ENCODE results near the gene CFAP77.

The CFAP77 gene

GRCh38 chr9:132539096-132539495 lies 129.1 kb downstream of the CFAP77 start:
- Mint-ChIP-seq H3K27me3 (no peaks in the 10 kb centered on the region), H3K4me1 (ENCODE audit: low read depth) (no peaks in the 10 kb centered on the region), H3K27ac (no peak overlapping the region), H3K4me3 (no peak overlapping the region), H3K9me3 (no peaks in the 10 kb centered on the region), H3K36me3 (ENCODE audit: low read depth) (no peaks in the 10 kb centered on the region)
- intact Hi-C loops (cut with micrococcal nuclease), result no loop called here

GRCh38 chr9:132541051-132541450 lies 131.0 kb downstream of the CFAP77 start:
- Mint-ChIP-seq H3K36me3 (ENCODE audit: low read depth) (no peaks in the 10 kb centered on the region), H3K27me3 (peaks cover 15% of the 10 kb centered on the region), H3K4me1 (ENCODE audit: low read depth) (no peaks in the 10 kb centered on the region), H3K27ac (no peak overlapping the region), H3K4me3 (no peak overlapping the region), H3K9me3 (no peaks in the 10 kb centered on the region)
- intact Hi-C loops (cut with micrococcal nuclease), result no loop called here

- intact Hi-C loops (cut with micrococcal nuclease), result no loop called here
- Mint-ChIP-seq H3K27me3 (peaks cover 22% of the 10 kb centered on the region), H3K9me3 (no peaks in the 10 kb centered on the region), H3K36me3 (ENCODE audit: low read depth) (no peaks in the 10 kb centered on the region), H3K4me1 (ENCODE audit: low read depth) (no peaks in the 10 kb centered on the region), H3K4me3 (no peak overlapping the region), H3K27ac (no peak overlapping the region)
Observed at GRCh38 chr9:132541870-132542830, 132.1 kb downstream of the CFAP77 start.

GRCh38 chr9:132543251-132543650 lies 133.2 kb downstream of the CFAP77 start:
- Mint-ChIP-seq H3K27me3 (peaks cover 23% of the 10 kb centered on the region), H3K9me3 (no peaks in the 10 kb centered on the region), H3K27ac (no peak overlapping the region), H3K4me3 (no peak overlapping the region), H3K4me1 (ENCODE audit: low read depth) (no peaks in the 10 kb centered on the region), H3K36me3 (ENCODE audit: low read depth) (no peaks in the 10 kb centered on the region)
- intact Hi-C loops (cut with micrococcal nuclease), result no loop called here

- intact Hi-C loops (cut with micrococcal nuclease), result no loop called here
- H3K4me1 Mint-ChIP-seq (ENCODE audit: low read depth), result no peaks in the 10 kb centered on the region
- no peaks in the 10 kb centered on the region for H3K36me3 Mint-ChIP-seq (ENCODE audit: low read depth)
- H3K27ac Mint-ChIP-seq, result no peak overlapping the region
- H3K27me3 Mint-ChIP-seq, result peaks cover 23% of the 10 kb centered on the region
- H3K4me3 Mint-ChIP-seq, result no peak overlapping the region
- H3K9me3 Mint-ChIP-seq, result no peaks in the 10 kb centered on the region
Observed at GRCh38 chr9:132543960-132544359, 133.9 kb downstream of the CFAP77 start.

GRCh38 chr9:132545578-132545977 lies 135.6 kb downstream of the CFAP77 start:
- H3K9me3 Mint-ChIP-seq, result no peaks in the 10 kb centered on the region
- H3K4me1 Mint-ChIP-seq (ENCODE audit: low read depth), result no peaks in the 10 kb centered on the region
- H3K27ac Mint-ChIP-seq, result no peak overlapping the region
- peaks cover 23% of the 10 kb centered on the region for H3K27me3 Mint-ChIP-seq
- intact Hi-C loops (cut with micrococcal nuclease), result no loop called here
- H3K36me3 Mint-ChIP-seq (ENCODE audit: low read depth), result no peaks in the 10 kb centered on the region
- no peak overlapping the region for H3K4me3 Mint-ChIP-seq

GRCh38 chr9:132546148-132547051 lies 136.4 kb downstream of the CFAP77 start:
- no peak overlapping the region for H3K4me3 Mint-ChIP-seq
- no peak overlapping the region for H3K27ac Mint-ChIP-seq
- H3K36me3 Mint-ChIP-seq (ENCODE audit: low read depth), result no peaks in the 10 kb centered on the region
- H3K4me1 Mint-ChIP-seq (ENCODE audit: low read depth), result no peaks in the 10 kb centered on the region
- intact Hi-C loops (cut with micrococcal nuclease), result no loop called here
- H3K9me3 Mint-ChIP-seq, result no peaks in the 10 kb centered on the region
- peaks cover 23% of the 10 kb centered on the region for H3K27me3 Mint-ChIP-seq

GRCh38 chr9:132547052-132547431 lies 137.0 kb downstream of the CFAP77 start:
- H3K36me3 Mint-ChIP-seq (ENCODE audit: low read depth), result no peaks in the 10 kb centered on the region
- no peaks in the 10 kb centered on the region for H3K4me1 Mint-ChIP-seq (ENCODE audit: low read depth)
- intact Hi-C loops (cut with micrococcal nuclease), result no loop called here
- H3K9me3 Mint-ChIP-seq, result no peaks in the 10 kb centered on the region
- H3K27ac Mint-ChIP-seq, result no peak overlapping the region
- H3K27me3 Mint-ChIP-seq, result peaks cover 23% of the 10 kb centered on the region
- no peak overlapping the region for H3K4me3 Mint-ChIP-seq

- Mint-ChIP-seq H3K27me3 (peaks cover 23% of the 10 kb centered on the region), H3K4me1 (ENCODE audit: low read depth) (no peaks in the 10 kb centered on the region)
- intact Hi-C loops (cut with micrococcal nuclease), result no loop called here
Observed at GRCh38 chr9:132547436-132547835, 137.4 kb downstream of the CFAP77 start.

GRCh38 chr9:132547976-132548730 lies 138.1 kb downstream of the CFAP77 start:
- Mint-ChIP-seq H3K4me1 (ENCODE audit: low read depth) (no peaks in the 10 kb centered on the region), H3K9me3 (no peaks in the 10 kb centered on the region), H3K27me3 (peaks cover 23% of the 10 kb centered on the region), H3K27ac (no peak overlapping the region), H3K36me3 (ENCODE audit: low read depth) (no peaks in the 10 kb centered on the region), H3K4me3 (no peak overlapping the region)
- intact Hi-C loops (cut with micrococcal nuclease), result no loop called here

More at GRCh38 chr9:132547436-132547835, 137.4 kb downstream of the CFAP77 start:
- Mint-ChIP-seq H3K4me3 (no peak overlapping the region), H3K36me3 (ENCODE audit: low read depth) (no peaks in the 10 kb centered on the region), H3K9me3 (no peaks in the 10 kb centered on the region), H3K27ac (no peak overlapping the region)

GRCh38 chr9:132548751-132549640 lies 139.0 kb downstream of the CFAP77 start:
- H3K36me3 Mint-ChIP-seq (ENCODE audit: low read depth), result no peaks in the 10 kb centered on the region
- no peak overlapping the region for H3K4me3 Mint-ChIP-seq
- H3K27me3 Mint-ChIP-seq, result peaks cover 23% of the 10 kb centered on the region
- intact Hi-C loops (cut with micrococcal nuclease), result no loop called here
- H3K27ac Mint-ChIP-seq, result no peak overlapping the region
- H3K4me1 Mint-ChIP-seq (ENCODE audit: low read depth), result no peaks in the 10 kb centered on the region
- no peaks in the 10 kb centered on the region for H3K9me3 Mint-ChIP-seq

- intact Hi-C loops (cut with micrococcal nuclease), result no loop called here
- H3K27me3 Mint-ChIP-seq, result peaks cover 12% of the 10 kb centered on the region
- H3K9me3 Mint-ChIP-seq, result no peaks in the 10 kb centered on the region
- H3K4me3 Mint-ChIP-seq, result no peak overlapping the region
- no peaks in the 10 kb centered on the region for H3K36me3 Mint-ChIP-seq (ENCODE audit: low read depth)
- H3K27ac Mint-ChIP-seq, result no peak overlapping the region
- no peaks in the 10 kb centered on the region for H3K4me1 Mint-ChIP-seq (ENCODE audit: low read depth)
Observed at GRCh38 chr9:132551556-132551955, 141.5 kb downstream of the CFAP77 start.

GRCh38 chr9:132552041-132552440 lies 142.0 kb downstream of the CFAP77 start:
- H3K27ac Mint-ChIP-seq, result no peak overlapping the region
- no peaks in the 10 kb centered on the region for H3K9me3 Mint-ChIP-seq
- intact Hi-C loops (cut with micrococcal nuclease), result no loop called here
- no peaks in the 10 kb centered on the region for H3K36me3 Mint-ChIP-seq (ENCODE audit: low read depth)
- no peaks in the 10 kb centered on the region for H3K4me1 Mint-ChIP-seq (ENCODE audit: low read depth)
- no peak overlapping the region for H3K4me3 Mint-ChIP-seq
- peaks cover 15% of the 10 kb centered on the region for H3K27me3 Mint-ChIP-seq
